WTC11 (cell line): ENCODE data around the gene SHOX. TPM values are rescaled to one million over a fixed set of nuclear protein-coding genes. Genes with fewer than 3 reads are reported as not detected.
A peak's percentile ranks its signal among the peaks of the same experiment; 100 is the strongest.

Experiments used
- ATAC-seq: fragments of 200-7000 bp; cut with Tn5 transposase; 2 replicates; pipeline ENCODE4 v1.10.0; 2021; ENCODE audit warnings: mild to moderate bottlenecking, moderate library complexity
- CTCF ChIA-PET: fragments of 300-600 bp; sonication (Branson Sonifier 250); formaldehyde crosslinking; loops from one replicate; lab custom pipeline; 2021; ENCODE audit warnings: antibody characterized with exemption; lab: Charles Lee
- POLR2A ChIA-PET: fragments of 350-600 bp; sonication (Branson Sonifier 250); formaldehyde crosslinking; loops from one replicate; lab custom pipeline; 2021; ENCODE audit warnings: antibody characterized with exemption; lab: Charles Lee
- DNase-seq: peaks from one replicate; pipeline ENCODE4 v3.0.0; 2021; ENCODE audit warnings: low spot score
- H3K27ac Mint-ChIP-seq: 2 replicates; pipeline ENCODE4 v1.8.0; 2021; ENCODE audit warnings: mixed read lengths
- H3K27me3 Mint-ChIP-seq: 2 replicates; pipeline ENCODE4 v1.8.0; 2021; ENCODE audit warnings: low read depth, mild to moderate bottlenecking, moderate library complexity, mixed read lengths
- H3K36me3 Mint-ChIP-seq: 2 replicates; pipeline ENCODE4 v1.8.0; 2021; ENCODE audit warnings: mixed read lengths
- H3K4me1 Mint-ChIP-seq: 2 replicates; pipeline ENCODE4 v1.8.0; 2022; ENCODE audit warnings: mixed read lengths
- H3K4me3 Mint-ChIP-seq: 2 replicates; pipeline ENCODE4 v1.8.0; 2021; ENCODE audit warnings: mild to moderate bottlenecking, moderate library complexity, mixed read lengths
- H3K9me3 Mint-ChIP-seq: 2 replicates; pipeline ENCODE4 v1.8.0; 2021; ENCODE audit warnings: mixed read lengths
- CREM ChIP-seq: sonication (generic); formaldehyde crosslinking; IDR thresholded peaks from 2 replicates; pipeline ENCODE4 v1.8.1; 2022; ENCODE audit warnings: mild to moderate bottlenecking, missing genetic modification reagents, moderate library complexity
- ETV6 ChIP-seq: sonication (generic); formaldehyde crosslinking; IDR thresholded peaks from 2 replicates; pipeline ENCODE4 v1.8.1; 2022; ENCODE audit warnings: mild to moderate bottlenecking, missing genetic modification reagents
- FOXJ3 ChIP-seq: sonication (generic); formaldehyde crosslinking; IDR thresholded peaks from 2 replicates; pipeline ENCODE4 v1.9.0; 2021; ENCODE audit warnings: missing genetic modification reagents, mild to moderate bottlenecking, borderline replicate concordance
- GTF2I ChIP-seq: fragments of 250-450 bp; sonication (Bioruptor Pico); conservative IDR thresholded peaks from 2 replicates; pipeline ENCODE4 v1.4.0; 2021; ENCODE audit warnings: mild to moderate bottlenecking
- NFATC4 ChIP-seq: fragments of 250-450 bp; sonication (Bioruptor Pico); IDR thresholded peaks from 2 replicates; pipeline ENCODE4 v1.9.0; 2021; ENCODE audit warnings: mild to moderate bottlenecking
- PRRX2 ChIP-seq: fragments of 250-450 bp; sonication (Bioruptor Pico); IDR thresholded peaks from 2 replicates; pipeline ENCODE4 v1.8.0; 2021; ENCODE audit warnings: mild to moderate bottlenecking
- ZNF138 ChIP-seq: sonication (generic); formaldehyde crosslinking; conservative IDR thresholded peaks from 2 replicates; pipeline ENCODE4 v1.8.1; 2022; ENCODE audit warnings: mild to moderate bottlenecking, moderate library complexity, missing genetic modification reagents
- ZNF671 ChIP-seq: fragments of 250-450 bp; sonication (Bioruptor Pico); IDR thresholded peaks from 2 replicates; pipeline ENCODE4 v1.8.0; 2021; ENCODE audit warnings: mild to moderate bottlenecking
- total RNA-seq: library from RNA; stranded (reverse); gene quantifications from 3 replicates; pipeline ENCODE4 v1.2.3, GENCODE V29; 2021
- TF ChIP-seq, protein P1 (sequence below): sonication (generic); formaldehyde crosslinking; IDR thresholded peaks from 2 replicates; pipeline ENCODE4 v1.8.0; 2022; ENCODE audit warnings: mild to moderate bottlenecking, missing genetic modification reagents
- TF ChIP-seq, protein P2 (sequence below): fragments of 200-600 bp; IDR thresholded peaks from 2 replicates; pipeline ENCODE4 v1.8.0; 2022; ENCODE audit warnings: antibody characterized with exemption
- TF ChIP-seq, protein P3 (sequence below): sonication (generic); formaldehyde crosslinking; IDR thresholded peaks from 2 replicates; pipeline ENCODE4 v1.8.1; 2022; ENCODE audit warnings: missing genetic modification reagents, borderline replicate concordance
- TF ChIP-seq, protein P4 (sequence below): sonication (generic); formaldehyde crosslinking; IDR thresholded peaks from 2 replicates; pipeline ENCODE4 v1.8.0; 2022; ENCODE audit warnings: mild to moderate bottlenecking, missing genetic modification reagents
- TF ChIP-seq, protein P5 (sequence below): sonication (generic); formaldehyde crosslinking; IDR thresholded peaks from 2 replicates; pipeline ENCODE4 v1.8.1; 2023; ENCODE audit warnings: mild to moderate bottlenecking, missing genetic modification reagents

Gene SHOX
- total RNA-seq, 1 experiment from 2014 or later: 0.09 TPM

DNA sequence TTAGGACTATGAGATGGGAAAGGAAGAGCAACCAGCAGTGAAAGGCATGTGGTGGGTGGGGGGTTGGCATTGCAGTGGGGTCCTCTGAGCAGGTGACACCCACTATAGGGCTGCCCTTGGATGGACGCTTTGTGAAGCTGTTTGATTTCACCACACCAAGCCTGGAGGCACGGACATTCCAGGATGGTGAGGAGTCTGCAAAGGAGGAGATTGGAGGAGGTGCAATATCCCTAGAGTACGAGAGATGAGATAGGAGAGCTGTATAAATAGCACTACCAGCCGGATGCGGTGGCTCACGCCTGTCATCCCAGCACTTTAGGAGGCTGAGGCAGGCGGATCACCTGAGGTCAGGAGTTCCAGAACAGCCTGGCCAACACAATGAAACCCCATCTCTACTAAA lies 42.3 kb downstream of the SHOX start (continued):
- TF ChIP-seq, protein P1, sequence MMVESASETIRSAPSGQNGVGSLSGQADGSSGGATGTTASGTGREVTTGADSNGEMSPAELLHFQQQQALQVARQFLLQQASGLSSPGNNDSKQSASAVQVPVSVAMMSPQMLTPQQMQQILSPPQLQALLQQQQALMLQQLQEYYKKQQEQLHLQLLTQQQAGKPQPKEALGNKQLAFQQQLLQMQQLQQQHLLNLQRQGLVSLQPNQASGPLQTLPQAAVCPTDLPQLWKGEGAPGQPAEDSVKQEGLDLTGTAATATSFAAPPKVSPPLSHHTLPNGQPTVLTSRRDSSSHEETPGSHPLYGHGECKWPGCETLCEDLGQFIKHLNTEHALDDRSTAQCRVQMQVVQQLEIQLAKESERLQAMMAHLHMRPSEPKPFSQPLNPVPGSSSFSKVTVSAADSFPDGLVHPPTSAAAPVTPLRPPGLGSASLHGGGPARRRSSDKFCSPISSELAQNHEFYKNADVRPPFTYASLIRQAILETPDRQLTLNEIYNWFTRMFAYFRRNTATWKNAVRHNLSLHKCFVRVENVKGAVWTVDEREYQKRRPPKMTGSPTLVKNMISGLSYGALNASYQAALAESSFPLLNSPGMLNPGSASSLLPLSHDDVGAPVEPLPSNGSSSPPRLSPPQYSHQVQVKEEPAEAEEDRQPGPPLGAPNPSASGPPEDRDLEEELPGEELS (CRISPR knock-in tag): no peak
- TF ChIP-seq, all 79 proteins: peak for 0

DNA sequence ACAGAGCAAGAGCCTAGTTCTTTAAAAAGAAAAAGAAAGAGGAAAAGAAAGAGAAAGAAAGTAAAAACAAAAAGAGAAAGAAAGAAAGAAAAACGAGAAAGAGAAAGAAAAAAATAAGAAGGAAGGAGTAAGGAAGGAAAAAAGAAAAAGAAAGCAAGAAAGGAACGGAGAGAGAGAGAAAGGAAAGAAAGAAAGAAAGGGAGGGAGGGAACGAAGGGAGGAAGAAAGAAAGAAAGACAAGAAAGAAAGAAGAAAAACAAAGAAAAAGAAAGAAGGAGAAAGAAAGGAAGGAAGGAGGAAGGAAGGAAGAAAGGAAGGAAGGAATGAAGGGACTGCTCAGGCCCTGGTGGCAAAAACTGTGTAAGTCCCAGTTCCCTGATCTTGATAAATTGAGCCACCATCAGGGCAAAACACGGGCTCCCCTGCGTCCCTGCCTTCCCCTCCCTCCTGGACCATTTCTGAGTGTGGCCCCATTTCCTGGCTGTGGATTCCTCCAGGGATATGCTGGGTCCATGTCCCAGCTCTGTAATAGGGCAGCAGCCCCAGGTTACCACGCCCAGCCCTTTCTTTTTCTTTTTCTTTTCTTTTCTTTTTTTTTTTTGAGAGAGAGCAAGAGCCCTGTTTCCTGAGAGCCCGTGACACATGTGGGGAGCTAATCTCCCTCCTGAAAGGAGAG lies 44.8 kb downstream of the SHOX start:
- Mint-ChIP-seq H3K4me1 (peaks cover 22% of the 10 kb centered on the region), H3K9me3 (peaks cover 8% of the 10 kb centered on the region), H3K36me3 (no peaks in the 10 kb centered on the region), H3K27me3 (no peaks in the 10 kb centered on the region; the same call in 1 of the 2 replicates), H3K27ac (peak overlapping the region; percentile 66), H3K4me3 (no peak overlapping the region)
- DNase-seq (no peak), ATAC-seq (peak; percentile 81)
- TF ChIP-seq, protein P2, sequence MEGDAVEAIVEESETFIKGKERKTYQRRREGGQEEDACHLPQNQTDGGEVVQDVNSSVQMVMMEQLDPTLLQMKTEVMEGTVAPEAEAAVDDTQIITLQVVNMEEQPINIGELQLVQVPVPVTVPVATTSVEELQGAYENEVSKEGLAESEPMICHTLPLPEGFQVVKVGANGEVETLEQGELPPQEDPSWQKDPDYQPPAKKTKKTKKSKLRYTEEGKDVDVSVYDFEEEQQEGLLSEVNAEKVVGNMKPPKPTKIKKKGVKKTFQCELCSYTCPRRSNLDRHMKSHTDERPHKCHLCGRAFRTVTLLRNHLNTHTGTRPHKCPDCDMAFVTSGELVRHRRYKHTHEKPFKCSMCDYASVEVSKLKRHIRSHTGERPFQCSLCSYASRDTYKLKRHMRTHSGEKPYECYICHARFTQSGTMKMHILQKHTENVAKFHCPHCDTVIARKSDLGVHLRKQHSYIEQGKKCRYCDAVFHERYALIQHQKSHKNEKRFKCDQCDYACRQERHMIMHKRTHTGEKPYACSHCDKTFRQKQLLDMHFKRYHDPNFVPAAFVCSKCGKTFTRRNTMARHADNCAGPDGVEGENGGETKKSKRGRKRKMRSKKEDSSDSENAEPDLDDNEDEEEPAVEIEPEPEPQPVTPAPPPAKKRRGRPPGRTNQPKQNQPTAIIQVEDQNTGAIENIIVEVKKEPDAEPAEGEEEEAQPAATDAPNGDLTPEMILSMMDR: no peak
- TF ChIP-seq, protein P3, sequence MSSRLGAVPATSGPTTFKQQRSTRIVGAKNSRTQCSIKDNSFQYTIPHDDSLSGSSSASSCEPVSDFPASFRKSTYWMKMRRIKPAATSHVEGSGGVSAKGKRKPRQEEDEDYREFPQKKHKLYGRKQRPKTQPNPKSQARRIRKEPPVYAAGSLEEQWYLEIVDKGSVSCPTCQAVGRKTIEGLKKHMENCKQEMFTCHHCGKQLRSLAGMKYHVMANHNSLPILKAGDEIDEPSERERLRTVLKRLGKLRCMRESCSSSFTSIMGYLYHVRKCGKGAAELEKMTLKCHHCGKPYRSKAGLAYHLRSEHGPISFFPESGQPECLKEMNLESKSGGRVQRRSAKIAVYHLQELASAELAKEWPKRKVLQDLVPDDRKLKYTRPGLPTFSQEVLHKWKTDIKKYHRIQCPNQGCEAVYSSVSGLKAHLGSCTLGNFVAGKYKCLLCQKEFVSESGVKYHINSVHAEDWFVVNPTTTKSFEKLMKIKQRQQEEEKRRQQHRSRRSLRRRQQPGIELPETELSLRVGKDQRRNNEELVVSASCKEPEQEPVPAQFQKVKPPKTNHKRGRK (CRISPR knock-in tag): peak; percentile 92; the same call in 1 of the 2 replicates
- ChIA-PET POLR2A (no interaction called here), CTCF (no interaction called here)

DNA sequence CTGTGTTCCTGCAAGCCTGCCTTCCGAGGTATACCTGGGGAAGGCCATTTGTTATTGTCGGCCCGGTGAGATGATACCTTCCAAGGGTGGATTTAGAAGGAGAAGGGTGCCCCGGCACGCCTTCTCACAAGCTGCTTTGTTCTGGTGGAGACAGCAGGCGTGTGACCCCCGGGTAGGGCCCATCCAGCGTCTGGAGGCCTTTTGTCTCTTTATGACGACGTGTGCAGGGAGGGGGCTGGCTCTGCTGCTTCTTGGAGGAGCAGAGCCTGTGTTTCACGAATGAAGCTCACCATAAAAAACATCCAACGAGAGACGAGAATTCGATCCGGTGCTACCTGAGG lies 45.3 kb downstream of the SHOX start:
- Mint-ChIP-seq H3K9me3 (peaks cover 8% of the 10 kb centered on the region), H3K4me3 (no peak overlapping the region), H3K27ac (peak overlapping the region; percentile 66), H3K36me3 (no peaks in the 10 kb centered on the region), H3K4me1 (peaks cover 18% of the 10 kb centered on the region), H3K27me3 (peaks cover under 1% of the 10 kb centered on the region; the same call in 1 of the 2 replicates)
- CTCF ChIA-PET: no interaction called here
- ATAC-seq: peak; percentile 61
- peak; percentile 31 for DNase-seq
- TF ChIP-seq, protein P4, sequence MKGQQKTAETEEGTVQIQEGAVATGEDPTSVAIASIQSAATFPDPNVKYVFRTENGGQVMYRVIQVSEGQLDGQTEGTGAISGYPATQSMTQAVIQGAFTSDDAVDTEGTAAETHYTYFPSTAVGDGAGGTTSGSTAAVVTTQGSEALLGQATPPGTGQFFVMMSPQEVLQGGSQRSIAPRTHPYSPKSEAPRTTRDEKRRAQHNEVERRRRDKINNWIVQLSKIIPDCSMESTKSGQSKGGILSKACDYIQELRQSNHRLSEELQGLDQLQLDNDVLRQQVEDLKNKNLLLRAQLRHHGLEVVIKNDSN (CRISPR knock-in tag): no peak
- TF ChIP-seq, protein P5, sequence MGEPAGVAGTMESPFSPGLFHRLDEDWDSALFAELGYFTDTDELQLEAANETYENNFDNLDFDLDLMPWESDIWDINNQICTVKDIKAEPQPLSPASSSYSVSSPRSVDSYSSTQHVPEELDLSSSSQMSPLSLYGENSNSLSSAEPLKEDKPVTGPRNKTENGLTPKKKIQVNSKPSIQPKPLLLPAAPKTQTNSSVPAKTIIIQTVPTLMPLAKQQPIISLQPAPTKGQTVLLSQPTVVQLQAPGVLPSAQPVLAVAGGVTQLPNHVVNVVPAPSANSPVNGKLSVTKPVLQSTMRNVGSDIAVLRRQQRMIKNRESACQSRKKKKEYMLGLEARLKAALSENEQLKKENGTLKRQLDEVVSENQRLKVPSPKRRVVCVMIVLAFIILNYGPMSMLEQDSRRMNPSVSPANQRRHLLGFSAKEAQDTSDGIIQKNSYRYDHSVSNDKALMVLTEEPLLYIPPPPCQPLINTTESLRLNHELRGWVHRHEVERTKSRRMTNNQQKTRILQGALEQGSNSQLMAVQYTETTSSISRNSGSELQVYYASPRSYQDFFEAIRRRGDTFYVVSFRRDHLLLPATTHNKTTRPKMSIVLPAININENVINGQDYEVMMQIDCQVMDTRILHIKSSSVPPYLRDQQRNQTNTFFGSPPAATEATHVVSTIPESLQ (CRISPR knock-in tag): no peak
- TF ChIP-seq ZNF138: no peak
- TF ChIP-seq CREM (CRISPR knock-in tag): no peak
- TF ChIP-seq GTF2I (CRISPR knock-in tag): no peak
- POLR2A ChIA-PET: no interaction called here

DNA sequence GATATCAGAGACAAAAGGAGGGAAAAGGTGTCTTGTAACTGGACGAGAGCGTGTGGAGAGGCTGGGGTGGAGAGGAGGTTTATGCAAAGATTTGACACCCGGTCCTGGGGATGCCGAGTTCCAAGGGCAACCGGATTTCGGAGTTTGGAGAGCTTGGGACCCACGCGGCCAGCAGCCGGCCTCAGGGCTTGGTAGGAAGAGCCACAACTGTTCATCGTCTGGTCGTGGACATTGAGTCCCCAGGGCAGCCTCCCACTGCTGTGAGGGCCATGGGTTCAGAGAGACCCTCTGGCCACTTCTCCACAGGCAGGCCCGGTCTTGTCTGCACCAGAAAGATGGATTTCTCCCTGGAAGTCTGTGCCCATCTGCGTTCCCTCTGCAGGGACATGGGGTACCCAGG lies 46.8 kb downstream of the SHOX start:
- DNase-seq: no peak
- no peak for ATAC-seq
- CTCF ChIA-PET: no interaction called here
- H3K4me3 Mint-ChIP-seq: no peak overlapping the region
- H3K27ac Mint-ChIP-seq: no peak overlapping the region
- peaks cover 8% of the 10 kb centered on the region for H3K9me3 Mint-ChIP-seq
- TF ChIP-seq PRRX2 (CRISPR knock-in tag) (no peak), ZNF671 (CRISPR knock-in tag) (no peak), ETV6 (no peak), NFATC4 (CRISPR knock-in tag) (no peak), FOXJ3 (CRISPR knock-in tag) (no peak)
- H3K4me1 Mint-ChIP-seq: peaks cover 14% of the 10 kb centered on the region
- peaks cover 8% of the 10 kb centered on the region for H3K27me3 Mint-ChIP-seq
- no peaks in the 10 kb centered on the region for H3K36me3 Mint-ChIP-seq
- POLR2A ChIA-PET: no interaction called here
